NCI-H1436 (cell line): ENCODE data around the gene HPGDS.
"Not testable (repeated sequence)": the region's sequence is repeated elsewhere in the genome, so short reads cannot be mapped to it uniquely, and the experiment has no call there.

Experiments
- DNase-seq: peaks from one replicate; lab custom pipeline; 2025; lab: John Stamatoyannopoulos, UW

Gene HPGDS

GRCh38 chr4:94319927-94320326, 22.7 kb downstream of the HPGDS start:
- DNase-seq = not testable (repeated sequence)

GRCh38 chr4:94307231-94307871, 35.3 kb downstream of the HPGDS start:
- no peak for DNase-seq

GRCh38 chr4:94306713-94307112, 35.9 kb downstream of the HPGDS start:
- no peak for DNase-seq

- no peak for DNase-seq
Observed at GRCh38 chr4:94305466-94306225, 37.0 kb downstream of the HPGDS start.

GRCh38 chr4:94304365-94304971, 38.2 kb downstream of the HPGDS start:
- no peak for DNase-seq

- DNase-seq = no peak
Observed at GRCh38 chr4:94302191-94302590, 40.4 kb downstream of the HPGDS start.

- DNase-seq = no peak
Observed at GRCh38 chr4:94298725-94299252, 43.8 kb downstream of the HPGDS start.

GRCh38 chr4:94295473-94295872, 47.2 kb downstream of the HPGDS start:
- DNase-seq = not testable (repeated sequence)

GRCh38 chr4:94293981-94294380, 48.7 kb downstream of the HPGDS start:
- DNase-seq = not testable (repeated sequence)

- DNase-seq = no peak
Observed at GRCh38 chr4:94290245-94290644, 52.4 kb downstream of the HPGDS start.

GRCh38 chr4:94285666-94286065, 57.0 kb downstream of the HPGDS start:
- DNase-seq = peak; percentile 8

- DNase-seq = no peak
Observed at GRCh38 chr4:94284889-94285288, 57.7 kb downstream of the HPGDS start.

GRCh38 chr4:94278781-94279180, 63.9 kb downstream of the HPGDS start:
- DNase-seq = no peak

GRCh38 chr4:94277534-94277933, 65.1 kb downstream of the HPGDS start:
- no peak for DNase-seq

- DNase-seq = no peak
Observed at GRCh38 chr4:94276204-94276603, 66.4 kb downstream of the HPGDS start.

GRCh38 chr4:94274912-94275311, 67.7 kb downstream of the HPGDS start:
- DNase-seq = no peak

- DNase-seq = no peak
Observed at GRCh38 chr4:94271248-94271647, 71.4 kb downstream of the HPGDS start.

- no peak for DNase-seq
Observed at GRCh38 chr4:94267037-94267436, 75.6 kb downstream of the HPGDS start.

- DNase-seq = no peak
Observed at GRCh38 chr4:94262163-94263016, 80.2 kb downstream of the HPGDS start.

GRCh38 chr4:94256828-94257227, 85.8 kb downstream of the HPGDS start:
- DNase-seq = no peak

- no peak for DNase-seq
Observed at GRCh38 chr4:94256144-94256783, 86.4 kb downstream of the HPGDS start.

- no peak for DNase-seq
Observed at GRCh38 chr4:94253036-94253435, 89.6 kb downstream of the HPGDS start.
